Measurements from ENCODE around the gene AGBL3. TPM values are rescaled to one million over a fixed set of nuclear protein-coding genes. Genes with fewer than 3 reads are reported as not detected.

Gene AGBL3
- total and polyA plus RNA-seq, 2 of the 8 experiments (the other 6 are each of a cell fraction or from before 2014, with no cell fraction given): 1.1 to 1.9 TPM

DNA sequence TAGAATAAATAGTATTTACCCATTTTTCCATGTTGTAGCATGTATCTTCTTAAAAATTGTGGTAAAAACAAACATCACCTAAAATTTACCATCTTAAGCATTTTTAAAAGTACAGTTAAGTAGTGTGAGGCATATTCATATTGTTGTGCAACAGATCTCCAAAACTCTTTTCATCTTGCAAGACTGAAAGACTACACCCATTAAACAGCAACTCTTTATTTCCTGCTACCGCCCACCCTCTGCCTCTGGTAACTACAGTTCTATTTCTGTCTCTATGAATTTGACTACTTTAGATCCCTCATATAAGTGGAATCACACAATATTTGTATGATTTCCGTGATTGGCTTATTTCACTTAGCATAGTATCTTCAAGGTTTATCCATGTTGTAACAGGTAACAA is 40.0 kb upstream of the AGBL3 start:
- DNase-seq (ENCODE audit: low read depth in 1 of 2, low spot score in 2 of 2) (no peak), FAIRE-seq (no peak)
- H3K27ac ChIP-seq (ENCODE audit: low read depth, low read length): no peak overlapping the region

More for the DNA sequence above, 40.0 kb upstream of the AGBL3 start:
- H2AK5ac ChIP-seq (ENCODE audit: low read depth, low read length): no peak overlapping the region
- peaks cover 0 to 1% (median 0%) of the 10 kb centered on the region in 4 experiments; a peak in 1 of 7 replicates for H3K27me3 ChIP-seq (replicated peaks in 1 of 4; ENCODE audit: control insufficient read depth in 3 of 4, extremely low read depth in 1 of 4, insufficient read depth in 3 of 4, low read length in 3 of 4)
- H4K5ac ChIP-seq (ENCODE audit: insufficient read length, low read depth, low read length): no peak overlapping the region
- ChIA-PET CTCF (ENCODE audit: partially characterized antibody) (interaction anchor here (0.6 kb wide), 1 partner anchor 1369 kb away, joined by 4 read pairs; no protein-coding TSS in a partner anchor), POLR2A (ENCODE audit: partially characterized antibody) (no interaction called here)
- H3K79me1 ChIP-seq (ENCODE audit: low read depth, low read length): no peaks in the 10 kb centered on the region
- H3K79me2 ChIP-seq (ENCODE audit: control insufficient read depth in 1 of 2, insufficient read depth in 2 of 2, low read length in 2 of 2): no peaks in the 10 kb centered on the region
- H3K4me3 ChIP-seq (ENCODE audit: extremely low read depth in 1 of 4, insufficient read depth in 2 of 4, low read depth in 3 of 4, low read length in 4 of 4): no peak overlapping the region
- no peak overlapping the region for H4K8ac ChIP-seq (ENCODE audit: extremely low read depth, insufficient read depth, low read length)
- H2BK20ac ChIP-seq (ENCODE audit: low read length): no peak overlapping the region
- H3K14ac ChIP-seq (ENCODE audit: insufficient read length): no peak overlapping the region
- H3K23me2 ChIP-seq (ENCODE audit: low read depth, low read length): no peaks in the 10 kb centered on the region
- H3K9ac ChIP-seq (replicated peaks in 1 of 4; ENCODE audit: extremely low read depth in 1 of 4, low read depth in 3 of 4, low read length in 3 of 4): no peak overlapping the region
- H3K4me2 ChIP-seq (ENCODE audit: insufficient read depth in 1 of 2, low read depth in 2 of 2, low read length in 2 of 2): no peak overlapping the region
- H3K9me3 ChIP-seq (ENCODE audit: insufficient read depth in 2 of 2, low read depth in 1 of 2, low read length in 1 of 2): no peaks in the 10 kb centered on the region
- H4K91ac ChIP-seq (replicated peaks; ENCODE audit: insufficient read length, low read length): no peak overlapping the region
- H3K4ac ChIP-seq (replicated peaks; ENCODE audit: insufficient read length, low read depth, low read length): no peak overlapping the region
- no peak overlapping the region for H2BK15ac ChIP-seq (ENCODE audit: low read length)
- H3K36me3 ChIP-seq (ENCODE audit: control insufficient read depth in 2 of 4, insufficient read depth in 4 of 4, low read length in 3 of 4): peaks cover 3 to 18% (median 12%) of the 10 kb centered on the region in 4 experiments; a peak in 6 of 8 replicates
- 88% methylated on average over 2 of the region's 2 CpGs; no CpG with 5 or more reads in 1 of the 2 experiments for WGBS, 2 experiments (ENCODE audit: extremely low coverage in 1 of 2, insufficient coverage in 1 of 2, insufficient read length in 1 of 2, insufficient replicate concordance in 2 of 2, low coverage in 1 of 2, low lambda C conversion rate in 2 of 2, missing lambda C conversion rate in 1 of 2)
- H4K20me1 ChIP-seq (replicated peaks in 1 of 2; ENCODE audit: control insufficient read depth in 1 of 2, insufficient read depth in 2 of 2, low read length in 2 of 2): no peaks in the 10 kb centered on the region
- no peak overlapping the region for H2BK12ac ChIP-seq (ENCODE audit: low read depth, low read length)
- H3K4me1 ChIP-seq (replicated peaks in 1 of 4; ENCODE audit: control insufficient read depth in 3 of 4, insufficient read depth in 4 of 4, low read length in 3 of 4): no peaks in the 10 kb centered on the region
- H3K18ac ChIP-seq (ENCODE audit: extremely low read depth, low read length): no peak overlapping the region
- H2AFZ ChIP-seq (ENCODE audit: low read length): no peak overlapping the region
- H3K23ac ChIP-seq (ENCODE audit: insufficient read length): no peak overlapping the region
- H2BK5ac ChIP-seq (ENCODE audit: low read depth, low read length): no peak overlapping the region
- TF ChIP-seq SP1 (IDR thresholded peaks at IDR 0.05; ENCODE audit: low read depth, low read length) (no peak), BACH1 (IDR thresholded peaks at IDR 0.05; ENCODE audit: low read length) (no peak), CREB1 (IDR thresholded peaks at IDR 0.05) (no peak), CHD2 (IDR thresholded peaks at IDR 0.05; ENCODE audit: low read length) (no peak), KDM5A (IDR thresholded peaks at IDR 0.05; ENCODE audit: low read length) (no peak), EGR1 (IDR thresholded peaks at IDR 0.05; ENCODE audit: borderline replicate concordance, low read depth, low read length) (no peak), SRF (IDR thresholded peaks at IDR 0.05; ENCODE audit: low read depth, low read length) (no peak), SIRT6 (IDR thresholded peaks at IDR 0.05; ENCODE audit: low read length) (no peak), SIX5 (IDR thresholded peaks at IDR 0.05; ENCODE audit: low read depth, low read length) (no peak), GTF2F1 (IDR thresholded peaks at IDR 0.05; ENCODE audit: borderline replicate concordance, low read depth, low read length) (no peak), POLR2AphosphoS5 (IDR thresholded peaks at IDR 0.05; ENCODE audit: low read depth, low read length) (no peak), KDM1A (IDR thresholded peaks at IDR 0.05; ENCODE audit: borderline replicate concordance, low read length) (no peak), POLR2A (IDR thresholded peaks at IDR 0.05; ENCODE audit: control extremely low read depth in 1 of 2, low read depth in 2 of 2, low read length in 2 of 2) (no peak)
- no peak overlapping the region for H2BK120ac ChIP-seq (replicated peaks; ENCODE audit: low read depth, low read length)
- no peak overlapping the region for H3K56ac ChIP-seq (replicated peaks; ENCODE audit: insufficient read length, low read depth, low read length)

Measured in H1 (cell line).